ENCODE results near the gene BATF2.

DNA sequence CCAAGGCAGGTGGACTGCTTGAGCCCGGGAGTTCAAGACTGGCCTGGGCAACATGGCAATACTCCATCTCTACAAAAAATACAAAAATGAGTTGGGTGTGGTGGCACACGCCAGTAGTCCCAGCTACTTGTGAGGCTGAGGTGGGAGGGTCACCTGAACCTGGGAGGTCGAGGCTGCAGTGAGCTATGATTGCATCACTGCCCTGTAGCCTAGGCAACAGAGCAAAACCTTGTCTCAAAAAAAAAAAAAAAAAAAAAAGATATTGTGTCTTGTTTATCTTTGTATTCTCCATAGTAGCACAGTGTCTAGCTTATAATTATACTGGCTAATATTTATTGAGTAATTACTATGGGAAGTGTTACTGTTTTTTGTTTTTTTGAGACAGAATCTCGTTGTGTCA is 45.2 kb downstream of the BATF2 start:
- TF ChIP-seq CTCF (IDR thresholded peaks at IDR 0.05) (no peak), POLR2A (IDR thresholded peaks at IDR 0.05) (no peak)
